ENCODE data around the gene MPO. TPM values are rescaled to one million over a fixed set of nuclear protein-coding genes. Genes with fewer than 3 reads are reported as not detected.

The MPO gene
- total RNA-seq, 4 donors from 2014 or later: 0.19 to 0.34 TPM; not detected in 2

DNA sequence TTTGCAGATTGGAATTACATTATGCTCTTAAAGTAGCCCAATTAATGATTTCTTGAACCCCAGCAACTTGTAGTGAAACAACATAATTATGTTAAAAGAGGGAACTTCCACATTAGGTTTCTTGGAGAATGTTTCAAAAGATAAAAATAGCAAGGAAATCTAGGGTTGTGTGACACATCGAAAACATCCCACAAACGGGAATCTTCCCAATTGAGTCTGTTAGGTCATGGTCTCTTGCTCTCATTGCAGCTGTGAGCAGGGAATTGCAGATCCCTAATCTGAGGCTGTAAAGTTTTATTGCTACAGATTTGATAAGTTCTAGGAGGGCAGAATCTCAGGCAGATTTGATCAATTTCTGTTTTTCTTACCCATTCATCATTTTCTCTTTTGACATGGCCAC, 49.1 kb downstream of the MPO start:
- TF ChIP-seq, protein P1, sequence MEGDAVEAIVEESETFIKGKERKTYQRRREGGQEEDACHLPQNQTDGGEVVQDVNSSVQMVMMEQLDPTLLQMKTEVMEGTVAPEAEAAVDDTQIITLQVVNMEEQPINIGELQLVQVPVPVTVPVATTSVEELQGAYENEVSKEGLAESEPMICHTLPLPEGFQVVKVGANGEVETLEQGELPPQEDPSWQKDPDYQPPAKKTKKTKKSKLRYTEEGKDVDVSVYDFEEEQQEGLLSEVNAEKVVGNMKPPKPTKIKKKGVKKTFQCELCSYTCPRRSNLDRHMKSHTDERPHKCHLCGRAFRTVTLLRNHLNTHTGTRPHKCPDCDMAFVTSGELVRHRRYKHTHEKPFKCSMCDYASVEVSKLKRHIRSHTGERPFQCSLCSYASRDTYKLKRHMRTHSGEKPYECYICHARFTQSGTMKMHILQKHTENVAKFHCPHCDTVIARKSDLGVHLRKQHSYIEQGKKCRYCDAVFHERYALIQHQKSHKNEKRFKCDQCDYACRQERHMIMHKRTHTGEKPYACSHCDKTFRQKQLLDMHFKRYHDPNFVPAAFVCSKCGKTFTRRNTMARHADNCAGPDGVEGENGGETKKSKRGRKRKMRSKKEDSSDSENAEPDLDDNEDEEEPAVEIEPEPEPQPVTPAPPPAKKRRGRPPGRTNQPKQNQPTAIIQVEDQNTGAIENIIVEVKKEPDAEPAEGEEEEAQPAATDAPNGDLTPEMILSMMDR (IDR thresholded peaks at IDR 0.05; ENCODE audit: low read depth): no peak

DNA sequence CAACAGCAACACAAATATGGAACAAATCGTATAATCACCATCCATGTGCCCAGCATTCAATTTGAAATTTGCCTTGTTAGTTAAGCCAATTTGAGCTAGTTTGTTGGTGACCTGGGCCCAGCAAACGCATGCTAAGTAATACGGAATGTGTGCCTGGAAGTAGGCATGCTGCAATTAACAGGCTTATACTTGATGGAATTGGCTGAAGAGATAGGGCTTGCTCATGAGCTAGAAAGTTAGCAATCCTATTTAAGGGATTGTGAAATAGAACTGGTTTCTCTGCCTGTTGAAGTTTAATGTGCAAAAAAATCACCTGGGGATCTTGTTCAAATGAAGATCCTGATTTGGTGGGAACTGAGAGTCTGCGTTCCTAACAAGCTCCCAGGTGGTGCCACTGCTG, 50.9 kb downstream of the MPO start:
- TF ChIP-seq, protein P1 (IDR thresholded peaks at IDR 0.05; ENCODE audit: low read depth): no peak

DNA sequence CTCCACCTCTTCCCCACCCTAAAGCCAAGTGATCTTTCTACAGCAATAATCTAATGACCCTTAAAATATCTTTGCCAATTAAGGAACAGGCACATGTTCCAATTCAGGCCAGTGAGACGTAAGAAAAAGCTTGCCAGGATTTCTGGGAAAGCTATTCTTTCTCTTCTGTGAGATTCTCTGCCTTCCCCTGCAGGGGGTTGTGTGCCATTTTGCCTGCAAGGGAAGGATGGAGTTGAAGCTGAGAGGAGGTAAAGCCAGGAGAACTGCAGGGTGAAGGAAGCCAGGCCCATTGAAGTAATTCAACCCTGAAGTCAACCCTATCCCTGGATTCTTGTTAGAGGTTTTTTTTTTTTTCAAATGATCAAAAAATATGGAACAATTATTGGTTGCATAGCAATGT, 51.4 kb downstream of the MPO start:
- TF ChIP-seq, protein P1 (IDR thresholded peaks at IDR 0.05; ENCODE audit: low read depth): no peak

DNA sequence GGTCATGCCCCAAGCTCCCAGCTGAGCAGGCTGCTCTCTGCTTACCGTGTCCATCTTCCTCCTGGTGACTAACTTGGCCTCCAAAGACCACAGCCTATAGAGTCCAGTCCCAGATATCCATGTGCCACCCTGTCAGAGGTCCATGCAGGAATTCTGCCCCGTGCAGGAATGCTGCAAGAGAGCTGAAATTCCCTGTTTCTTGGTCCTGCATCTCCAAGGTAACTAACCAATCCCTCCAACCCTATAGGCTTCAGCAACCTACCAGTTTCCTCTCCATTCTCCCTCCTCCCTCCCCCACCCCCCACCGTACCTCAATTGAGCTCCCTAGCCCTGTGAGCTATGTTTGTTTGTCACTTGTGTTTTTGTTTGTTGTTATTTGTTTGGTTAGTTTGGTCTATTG, 52.1 kb downstream of the MPO start:
- TF ChIP-seq, protein P1 (IDR thresholded peaks at IDR 0.05; ENCODE audit: low read depth): no peak

DNA sequence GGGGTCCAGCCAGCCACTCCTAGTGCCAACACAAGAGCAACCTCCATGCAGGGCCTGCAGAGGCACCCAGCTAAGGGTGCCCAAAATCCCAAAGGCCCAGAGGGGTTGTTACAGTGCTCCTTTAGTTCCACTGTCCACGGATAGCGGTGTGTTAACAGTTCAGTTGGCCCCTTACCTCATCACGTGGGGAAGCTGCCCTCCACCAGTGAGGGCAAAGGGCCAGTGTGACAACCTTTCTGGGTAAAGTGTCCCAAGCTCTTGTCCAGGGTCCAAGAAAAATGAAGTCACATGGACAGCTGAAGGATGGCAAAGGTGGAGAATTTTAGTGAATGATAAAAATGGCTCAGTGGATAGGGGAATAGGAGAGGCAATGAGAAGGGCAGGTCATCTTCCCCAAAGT, 53.0 kb downstream of the MPO start:
- TF ChIP-seq, protein P1 (IDR thresholded peaks at IDR 0.05; ENCODE audit: low read depth): no peak

DNA sequence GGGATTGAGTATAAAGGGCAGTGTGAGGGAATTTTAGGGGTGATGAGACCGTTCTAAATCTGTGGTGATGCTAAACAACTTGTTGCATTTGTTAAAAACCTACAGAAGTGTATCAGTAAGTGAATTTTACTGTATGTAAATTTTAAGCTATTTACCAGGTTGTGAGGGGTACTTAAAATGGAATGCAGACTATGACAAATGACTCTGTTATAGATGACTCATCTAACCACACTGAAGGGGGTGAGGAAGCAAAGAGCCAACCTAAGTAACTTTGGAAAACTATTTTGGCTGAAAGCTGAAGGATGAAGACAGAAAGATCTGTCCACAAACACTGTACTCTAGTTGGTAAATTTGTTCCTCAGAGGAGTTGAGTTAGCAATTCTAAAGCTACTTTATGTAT, 56.4 kb downstream of the MPO start:
- TF ChIP-seq, protein P1 (IDR thresholded peaks at IDR 0.05; ENCODE audit: low read depth): no peak

Other genes with a start within 250 kb of the MPO start
- gene DYNLL2, start 197.5 kb downstream of the MPO start, total RNA-seq: 10 to 100 TPM; 12.2 to 32.4 (median 17.3) TPM
- not detected for gene OR4D1, start 132.6 kb downstream of the MPO start, total RNA-seq
- gene OR4D2, start 114.0 kb downstream of the MPO start, total RNA-seq: not detected
- gene EPX, start 88.2 kb downstream of the MPO start, total RNA-seq: not detected
- gene MKS1, start 61.7 kb downstream of the MPO start, total RNA-seq: 10 to 100 TPM in 2 of 4 donors, 1 to 10 TPM in 2; 6.0 to 14.3 (median 9.6) TPM
- gene LPO, start 42.4 kb downstream of the MPO start, total RNA-seq: not detected
- gene TSPOAP1, start 47.9 kb upstream of the MPO start, total RNA-seq: 1 to 10 TPM in 2 of 4 donors, under 1 TPM in 2; 0.65 to 4.3 (median 1.1) TPM
- 10 to 100 TPM; 27.9 to 58.5 (median 40.9) TPM for gene SUPT4H1, start 71.3 kb upstream of the MPO start, total RNA-seq
- gene RNF43, start 136.6 kb upstream of the MPO start, total RNA-seq: not detected
- not detected for gene HSF5, start 207.5 kb upstream of the MPO start, total RNA-seq
- gene MTMR4, start 233.7 kb upstream of the MPO start, total RNA-seq: 10 to 100 TPM; 29.7 to 57.6 (median 40.9) TPM

Measured in subcutaneous adipose tissue (tissue), 4 donors.